A673 (cell line): ENCODE data around the gene HOXB9. TPM values are rescaled to one million over a fixed set of nuclear protein-coding genes. Genes with fewer than 3 reads are reported as not detected.

Source experiments
- BruUV-seq: library from RNA; stranded (reverse); fragments of 400-500 nt; replicated peaks from 2 replicates; lab custom pipeline; 2021; lab: Mats Ljungman, UMichigan
- CTCF ChIA-PET: fragments of 300-600 bp; sonication (Branson Sonifier 250); formaldehyde crosslinking; loops from one replicate; lab custom pipeline; 2022; ENCODE audit warnings: antibody characterized with exemption; lab: Charles Lee
- POLR2A ChIA-PET: fragments of 300-600 bp; sonication (Branson Sonifier 250); formaldehyde crosslinking; loops from one replicate; lab custom pipeline; 2022; ENCODE audit warnings: antibody characterized with exemption; ENCODE audit not compliant: low non-redundant PET; lab: Charles Lee
- DNase-seq: peaks from one replicate; pipeline ENCODE4 v3.0.0-alpha.2; 2015; ENCODE audit warnings: low spot score
- H3K27ac ChIP-seq: fragments of 200-600 bp; sonication (generic); 2 replicates; pipeline ENCODE4 v1.5.1; 2016; ENCODE audit warnings: mixed run types, low read depth, mild to moderate bottlenecking, mixed read lengths, antibody characterized with exemption, low read length; ENCODE audit not compliant: poor library complexity, severe bottlenecking
- H3K27me3 ChIP-seq: fragments of 200-600 bp; sonication (generic); replicated peaks from 2 replicates; pipeline ENCODE4 v1.6.1; 2017; ENCODE audit warnings: mixed run types, low read depth, mild to moderate bottlenecking, mixed read lengths, antibody characterized with exemption, low read length; ENCODE audit not compliant: insufficient read depth, poor library complexity
- H3K36me3 ChIP-seq: fragments of 200-600 bp; sonication (generic); 2 replicates; pipeline ENCODE4 v1.6.1; 2016; ENCODE audit warnings: mixed run types, mild to moderate bottlenecking, mixed read lengths, antibody characterized with exemption, low read length; ENCODE audit not compliant: insufficient read depth, poor library complexity, severe bottlenecking
- H3K4me1 ChIP-seq: fragments of 200-600 bp; sonication (generic); 2 replicates; pipeline ENCODE4 v1.6.1; 2017; ENCODE audit warnings: mixed run types, mild to moderate bottlenecking, mixed read lengths, antibody characterized with exemption, low read length; ENCODE audit not compliant: insufficient read depth, poor library complexity, severe bottlenecking
- H3K4me3 ChIP-seq: fragments of 200-600 bp; sonication (generic); 2 replicates; pipeline ENCODE4 v1.5.1; 2016; ENCODE audit warnings: low read depth, mixed run types, mild to moderate bottlenecking, mixed read lengths, low read length; ENCODE audit not compliant: poor library complexity, severe bottlenecking
- H3K9me3 ChIP-seq: fragments of 200-600 bp; sonication (generic); 2 replicates; pipeline ENCODE4 v1.6.1; 2016; ENCODE audit warnings: mixed run types, low read depth, mild to moderate bottlenecking, mixed read lengths, antibody characterized with exemption, low read length; ENCODE audit not compliant: poor library complexity, severe bottlenecking
- CTCF ChIP-seq: fragments of 300-800, 200-600 bp; sonication (generic); conservative IDR thresholded peaks from 2 replicates; pipeline ENCODE4 v1.5.1; 2017; ENCODE audit warnings: low read depth, mild to moderate bottlenecking, antibody characterized with exemption, low read length, moderate library complexity, mixed read lengths
- EZH2 ChIP-seq: fragments of 200-600 bp; sonication (generic); IDR thresholded peaks from 2 replicates; pipeline ENCODE4 v1.6.1; 2017; ENCODE audit warnings: borderline replicate concordance, low read depth, mild to moderate bottlenecking, mixed read lengths, antibody characterized with exemption, low read length; ENCODE audit not compliant: poor library complexity, severe bottlenecking
- intact Hi-C: fragments of 100-400 bp; cut with micrococcal nuclease; formaldehyde crosslinking; loops from one replicate; pipeline ENCODE4 v1.10.0; 2022; ENCODE audit not compliant: unreplicated experiment
- total RNA-seq: library from RNA; stranded (reverse); gene quantifications from 2 replicates; pipeline ENCODE4 v1.2.3, GENCODE V29; 2021

Gene HOXB9
- total RNA-seq, 1 experiment from 2014 or later, result 8.2 TPM

GRCh38 chr17:48639136-48639535, 13.0 kb upstream of the HOXB9 start:
- DNase-seq, result no peak
- intact Hi-C loops, result no loop called here
- H3K9me3 ChIP-seq, result no peaks in the 10 kb centered on the region
- ChIA-PET POLR2A (no interaction called here), CTCF (no interaction called here)
- H3K27ac ChIP-seq, result no peak overlapping the region
- H3K4me1 ChIP-seq, result no peaks in the 10 kb centered on the region
- peaks cover 22% of the 10 kb centered on the region for H3K27me3 ChIP-seq
- TF ChIP-seq CTCF (no peak), EZH2 (no peak)
- H3K36me3 ChIP-seq, result no peaks in the 10 kb centered on the region
- BruUV-seq, result no TSS peak
- no peak overlapping the region for H3K4me3 ChIP-seq

GRCh38 chr17:48637323-48638260, 11.4 kb upstream of the HOXB9 start:
- H3K9me3 ChIP-seq, result no peaks in the 10 kb centered on the region
- DNase-seq, result no peak
- BruUV-seq, result no TSS peak
- intact Hi-C loops, result no loop called here
- POLR2A ChIA-PET, result no interaction called here
- CTCF ChIA-PET, result interaction anchor here (0.5 to 1.2 kb wide), 6 partner anchors 34 to 489 kb away, joined by 3 to 10 read pairs (median 4); no protein-coding TSS in a partner anchor
- H3K4me3 ChIP-seq, result no peak overlapping the region
- no peaks in the 10 kb centered on the region for H3K36me3 ChIP-seq
- H3K27me3 ChIP-seq, result peaks cover 15% of the 10 kb centered on the region
- TF ChIP-seq CTCF (no peak), EZH2 (no peak)
- H3K27ac ChIP-seq, result no peak overlapping the region
- H3K4me1 ChIP-seq, result no peaks in the 10 kb centered on the region

- CTCF ChIA-PET, result interaction anchor here (0.5 to 1.2 kb wide), 27 partner anchors 10 to 563 kb away, joined by 3 to 20 read pairs (median 4); partner anchors contain the start of genes HOXB8 and HOXB9
- H3K4me1 ChIP-seq, result no peaks in the 10 kb centered on the region
- no peak overlapping the region for H3K4me3 ChIP-seq
- POLR2A ChIA-PET, result no interaction called here
- TF ChIP-seq EZH2, result no peak
- peak; percentile 88 for TF ChIP-seq CTCF
- DNase-seq, result peak; percentile 93
- no peaks in the 10 kb centered on the region for H3K36me3 ChIP-seq
- H3K27me3 ChIP-seq, result peaks cover 3% of the 10 kb centered on the region
- BruUV-seq, result no TSS peak
- H3K27ac ChIP-seq, result no peak overlapping the region
- intact Hi-C loops, result no loop called here
- no peaks in the 10 kb centered on the region for H3K9me3 ChIP-seq
These were observed 10.2 kb upstream of the HOXB9 start for GRCh38 chr17:48636177-48637018.
